Common myeloid progenitor, CD34-positive (primary cell): ENCODE results near the gene OMD.

Source experiments
- CTCF ChIA-PET: fragments of 350-600 bp; sonication (Branson Sonifier 250); formaldehyde crosslinking; loops from one replicate; lab custom pipeline; 2021; ENCODE audit warnings: antibody characterized with exemption; lab: Charles Lee
- POLR2A ChIA-PET: fragments of 350-600 bp; sonication (Branson Sonifier 250); formaldehyde crosslinking; loops from one replicate; lab custom pipeline; 2021; ENCODE audit warnings: antibody characterized with exemption; lab: Charles Lee
- DNase-seq, 3 donors: peaks; one replicate each; pipeline versions ENCODE4 v3.0.0 to v3.0.0-alpha.2; 2013
- H3K27ac ChIP-seq, 2 experiments: 1 replicate in 1 of 2; 2 replicates in 1 of 2; pipeline ENCODE4 v1.7.0; 2013; ENCODE audit warnings: inconsistent platforms in 2 of 2, low read length in 2 of 2, mild to moderate bottlenecking in 2 of 2, low read depth in 1 of 2, moderate library complexity in 1 of 2; ENCODE audit not compliant: severe bottlenecking in 2 of 2, insufficient read depth in 1 of 2, poor library complexity in 1 of 2
- H3K27me3 ChIP-seq, 5 experiments: replicated peaks in 2 of 5; 1 replicate in 3 of 5; 2 replicates in 2 of 5; pipeline versions ENCODE4 v1.6.1 to v1.7.0; 2013; ENCODE audit warnings: low read length in 4 of 5, mild to moderate bottlenecking in 2 of 5, moderate library complexity in 2 of 5, inconsistent platforms in 1 of 5; ENCODE audit not compliant: insufficient read depth in 5 of 5, control insufficient read depth in 4 of 5
- H3K36me3 ChIP-seq, 4 experiments: 1 replicate in 2 of 4; 2 replicates in 2 of 4; pipeline versions ENCODE4 v1.6.1 to v1.7.0; 2013; ENCODE audit warnings: low read length in 3 of 4, control low read depth in 1 of 4, mild to moderate bottlenecking in 1 of 4; ENCODE audit not compliant: control insufficient read depth in 4 of 4, insufficient read depth in 4 of 4
- H3K4me1 ChIP-seq, 4 experiments: 1 replicate in 3 of 4; 2 replicates in 1 of 4; pipeline versions ENCODE4 v1.6.1 to v1.7.1; 2013; ENCODE audit warnings: low read length in 3 of 4, mild to moderate bottlenecking in 3 of 4, control low read depth in 1 of 4, inconsistent platforms in 1 of 4, moderate library complexity in 1 of 4; ENCODE audit not compliant: control insufficient read depth in 4 of 4, insufficient read depth in 4 of 4; ENCODE audit errors: control extremely low read depth in 1 of 4
- H3K4me3 ChIP-seq, 7 experiments: 1 replicate in 4 of 7; 2 replicates in 3 of 7; pipeline versions ENCODE4 v1.5.1 to v1.7.0; 2013; ENCODE audit warnings: mild to moderate bottlenecking in 7 of 7, low read length in 6 of 7, moderate library complexity in 6 of 7, inconsistent platforms in 2 of 7, low read depth in 2 of 7, control low read depth in 1 of 7; ENCODE audit not compliant: insufficient read depth in 4 of 7, control insufficient read depth in 1 of 7; ENCODE audit errors: extremely low read depth in 1 of 7
- H3K9me3 ChIP-seq, 5 experiments: 1 replicate in 4 of 5; 2 replicates in 1 of 5; pipeline versions ENCODE4 v1.6.1 to v1.7.1; 2013; ENCODE audit warnings: low read length in 4 of 5, mild to moderate bottlenecking in 2 of 5, inconsistent platforms in 1 of 5, low read depth in 1 of 5, moderate library complexity in 1 of 5; ENCODE audit not compliant: control insufficient read depth in 4 of 5, insufficient read depth in 2 of 5; ENCODE audit errors: control extremely low read depth in 1 of 5
- WGBS: methylation state at CpG from one replicate; pipeline ENCODE4 v1.1.5; 2013; ENCODE audit not compliant: insufficient coverage; 5-methylcytosine and 5-hydroxymethylcytosine counted together

The OMD gene

GRCh38 chr9:92455217-92455616 is 30.9 kb upstream of the OMD start:
- CTCF ChIA-PET = interaction anchor here (2.3 kb wide), 1 partner anchor 16 kb away, joined by 5 read pairs; no protein-coding TSS in a partner anchor
- H3K36me3 ChIP-seq = no peaks in the 10 kb centered on the region
- POLR2A ChIA-PET = no interaction called here
- H3K27ac ChIP-seq = no peak overlapping the region
- no peaks in the 10 kb centered on the region for H3K9me3 ChIP-seq
- H3K4me1 ChIP-seq = no peaks in the 10 kb centered on the region
- no peak overlapping the region for H3K4me3 ChIP-seq
- no peaks in the 10 kb centered on the region for H3K27me3 ChIP-seq
- 83% methylated on average over 1 of the region's 3 CpGs for WGBS
- DNase-seq = peak; percentile 2 to 9 (median 6)

- DNase-seq = no peak
- ChIA-PET POLR2A (no interaction called here), CTCF (interaction anchor here (0.9 to 1.0 kb wide), 3 partner anchors 25 to 308 kb away, joined by 3 to 4 read pairs (median 4); no protein-coding TSS in a partner anchor)
- Histone ChIP-seq H3K27me3 (no peaks in the 10 kb centered on the region), H3K27ac (no peak overlapping the region), H3K36me3 (no peaks in the 10 kb centered on the region), H3K4me3 (no peak overlapping the region), H3K4me1 (no peaks in the 10 kb centered on the region), H3K9me3 (no peaks in the 10 kb centered on the region)
Observed at GRCh38 chr9:92446536-92446935, 22.3 kb upstream of the OMD start.

- H3K27ac ChIP-seq = no peak overlapping the region
- ChIA-PET CTCF (interaction anchor here (1.0 kb wide), 1 partner anchor 11 kb away, joined by 3 read pairs; no protein-coding TSS in a partner anchor), POLR2A (no interaction called here)
- H3K4me1 ChIP-seq = no peaks in the 10 kb centered on the region
- 91% methylated on average over 3 of the region's 4 CpGs for WGBS
- H3K27me3 ChIP-seq = no peaks in the 10 kb centered on the region
- H3K36me3 ChIP-seq = no peaks in the 10 kb centered on the region
- no peak overlapping the region for H3K4me3 ChIP-seq
- DNase-seq = no peak
- no peaks in the 10 kb centered on the region for H3K9me3 ChIP-seq
Observed at GRCh38 chr9:92444841-92445240, 20.6 kb upstream of the OMD start.

GRCh38 chr9:92440751-92441046 is 16.4 kb upstream of the OMD start:
- Histone ChIP-seq H3K9me3 (no peaks in the 10 kb centered on the region), H3K4me1 (no peaks in the 10 kb centered on the region), H3K27me3 (no peaks in the 10 kb centered on the region), H3K36me3 (no peaks in the 10 kb centered on the region), H3K4me3 (no peak overlapping the region), H3K27ac (no peak overlapping the region)
- ChIA-PET CTCF (interaction anchor here (1.0 to 3.2 kb wide), 7 partner anchors 13 to 112 kb away, joined by 3 to 10 read pairs (median 3); no protein-coding TSS in a partner anchor), POLR2A (interaction anchor here (0.5 kb wide), 1 partner anchor 53 kb away, joined by 5 read pairs; no protein-coding TSS in a partner anchor)
- WGBS = 80% methylated on average over 1 of the region's 6 CpGs
- DNase-seq = no peak

- no peak for DNase-seq
- no peak overlapping the region for H3K27ac ChIP-seq
- CTCF ChIA-PET = interaction anchor here (0.9 to 4.4 kb wide), 10 partner anchors 13 to 112 kb away, joined by 3 to 35 read pairs (median 4); no protein-coding TSS in a partner anchor
- H3K27me3 ChIP-seq = no peaks in the 10 kb centered on the region
- H3K4me1 ChIP-seq = no peaks in the 10 kb centered on the region
- H3K9me3 ChIP-seq = no peaks in the 10 kb centered on the region
- H3K36me3 ChIP-seq = no peaks in the 10 kb centered on the region
- POLR2A ChIA-PET = interaction anchor here (0.5 kb wide), 1 partner anchor 53 kb away, joined by 5 read pairs; no protein-coding TSS in a partner anchor
- H3K4me3 ChIP-seq = no peak overlapping the region
- 100% methylated on average over 1 of the region's 5 CpGs for WGBS
Observed at GRCh38 chr9:92439921-92440750, 15.9 kb upstream of the OMD start.

- 83% methylated on average over 2 of the region's 5 CpGs for WGBS
- DNase-seq = peak; percentile 25 to 60 (median 51)
- Histone ChIP-seq H3K27me3 (no peaks in the 10 kb centered on the region), H3K36me3 (no peaks in the 10 kb centered on the region), H3K27ac (no peak overlapping the region), H3K4me3 (no peak overlapping the region), H3K4me1 (no peaks in the 10 kb centered on the region), H3K9me3 (no peaks in the 10 kb centered on the region)
- POLR2A ChIA-PET = no interaction called here
- CTCF ChIA-PET = interaction anchor here (0.8 to 4.4 kb wide), 14 partner anchors 9 to 300 kb away, joined by 3 to 35 read pairs (median 4); no protein-coding TSS in a partner anchor
Observed at GRCh38 chr9:92438900-92439526, 14.7 kb upstream of the OMD start.

- Histone ChIP-seq H3K36me3 (no peaks in the 10 kb centered on the region), H3K4me1 (no peaks in the 10 kb centered on the region), H3K9me3 (no peaks in the 10 kb centered on the region), H3K27ac (no peak overlapping the region), H3K27me3 (no peaks in the 10 kb centered on the region), H3K4me3 (no peak overlapping the region)
- CTCF ChIA-PET = interaction anchor here (4.4 kb wide), 1 partner anchor 92 kb away, joined by 35 read pairs; no protein-coding TSS in a partner anchor
- POLR2A ChIA-PET = no interaction called here
- no CpG with 5 or more reads among the region's 1 CpG for WGBS
- no peak for DNase-seq
Observed at GRCh38 chr9:92435263-92435662, 11.0 kb upstream of the OMD start.
